Coronary artery (tissue), 2 donors: ENCODE results near the gene FAM3B.
A peak's percentile ranks its signal among the peaks of the same experiment; 100 is the strongest.

Experiments used
- DNase-seq: peaks from one replicate; pipeline ENCODE4 v3.0.0-alpha.2; 2017; ENCODE audit warnings: low spot score
- H3K27ac ChIP-seq, 2 donors: fragments of 200-600 bp; sonication (generic); one replicate each; pipeline ENCODE4 v1.5.1; 2016 to 2019
- H3K4me3 ChIP-seq: fragments of 200-600 bp; sonication (generic); 2 replicates; pipeline ENCODE4 v1.5.1; 2016; ENCODE audit warnings: mild to moderate bottlenecking, moderate library complexity
- TF ChIP-seq, protein P1 (sequence below): fragments of 200-600 bp; sonication (generic); IDR thresholded peaks from one replicate; pipeline ENCODE4 v1.5.1; 2019; ENCODE audit warnings: antibody characterized with exemption

FAM3B gene

DNA sequence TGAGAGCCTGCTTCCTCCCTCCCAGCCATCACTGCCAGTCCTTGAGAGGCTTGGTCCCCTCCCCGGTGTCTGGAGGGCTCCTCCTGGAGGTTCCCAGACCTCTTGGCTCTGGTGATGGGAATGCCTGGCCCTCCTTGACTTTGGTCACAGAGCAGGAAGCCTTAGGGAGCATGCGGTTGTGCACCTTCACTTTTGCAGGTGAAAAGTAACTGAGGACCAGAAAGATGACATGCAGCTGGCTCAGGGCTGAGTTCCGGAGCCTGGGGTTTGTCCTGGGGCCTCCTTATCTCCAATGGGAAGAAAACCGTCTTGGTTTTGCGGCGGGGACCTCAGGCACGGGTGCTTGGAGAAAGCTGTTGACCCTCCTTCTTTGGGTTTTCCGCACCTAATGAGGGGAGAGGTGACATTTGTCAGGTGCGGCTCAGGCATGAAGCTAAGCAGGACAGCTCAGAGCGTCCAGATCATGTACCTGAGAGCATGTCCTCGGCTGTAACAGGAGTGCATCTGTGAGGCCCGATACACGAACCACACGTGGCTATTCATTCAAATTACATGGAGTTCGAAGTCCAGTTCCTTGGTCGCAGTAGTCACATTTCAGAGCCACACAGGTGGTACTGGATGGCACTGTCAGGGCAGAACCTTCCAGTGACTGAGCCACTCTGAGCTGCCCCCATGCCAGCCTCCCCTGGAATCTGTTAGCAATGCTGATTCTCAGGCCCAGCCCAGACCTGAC, 44.6 kb downstream of the FAM3B start:
- TF ChIP-seq, protein P1, sequence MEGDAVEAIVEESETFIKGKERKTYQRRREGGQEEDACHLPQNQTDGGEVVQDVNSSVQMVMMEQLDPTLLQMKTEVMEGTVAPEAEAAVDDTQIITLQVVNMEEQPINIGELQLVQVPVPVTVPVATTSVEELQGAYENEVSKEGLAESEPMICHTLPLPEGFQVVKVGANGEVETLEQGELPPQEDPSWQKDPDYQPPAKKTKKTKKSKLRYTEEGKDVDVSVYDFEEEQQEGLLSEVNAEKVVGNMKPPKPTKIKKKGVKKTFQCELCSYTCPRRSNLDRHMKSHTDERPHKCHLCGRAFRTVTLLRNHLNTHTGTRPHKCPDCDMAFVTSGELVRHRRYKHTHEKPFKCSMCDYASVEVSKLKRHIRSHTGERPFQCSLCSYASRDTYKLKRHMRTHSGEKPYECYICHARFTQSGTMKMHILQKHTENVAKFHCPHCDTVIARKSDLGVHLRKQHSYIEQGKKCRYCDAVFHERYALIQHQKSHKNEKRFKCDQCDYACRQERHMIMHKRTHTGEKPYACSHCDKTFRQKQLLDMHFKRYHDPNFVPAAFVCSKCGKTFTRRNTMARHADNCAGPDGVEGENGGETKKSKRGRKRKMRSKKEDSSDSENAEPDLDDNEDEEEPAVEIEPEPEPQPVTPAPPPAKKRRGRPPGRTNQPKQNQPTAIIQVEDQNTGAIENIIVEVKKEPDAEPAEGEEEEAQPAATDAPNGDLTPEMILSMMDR: no peak
- DNase-seq: peak; percentile 72
- H3K27ac ChIP-seq: peak overlapping the region in 1 of 2 donors; percentile 91
- peak overlapping the region; percentile 67 for H3K4me3 ChIP-seq

DNA sequence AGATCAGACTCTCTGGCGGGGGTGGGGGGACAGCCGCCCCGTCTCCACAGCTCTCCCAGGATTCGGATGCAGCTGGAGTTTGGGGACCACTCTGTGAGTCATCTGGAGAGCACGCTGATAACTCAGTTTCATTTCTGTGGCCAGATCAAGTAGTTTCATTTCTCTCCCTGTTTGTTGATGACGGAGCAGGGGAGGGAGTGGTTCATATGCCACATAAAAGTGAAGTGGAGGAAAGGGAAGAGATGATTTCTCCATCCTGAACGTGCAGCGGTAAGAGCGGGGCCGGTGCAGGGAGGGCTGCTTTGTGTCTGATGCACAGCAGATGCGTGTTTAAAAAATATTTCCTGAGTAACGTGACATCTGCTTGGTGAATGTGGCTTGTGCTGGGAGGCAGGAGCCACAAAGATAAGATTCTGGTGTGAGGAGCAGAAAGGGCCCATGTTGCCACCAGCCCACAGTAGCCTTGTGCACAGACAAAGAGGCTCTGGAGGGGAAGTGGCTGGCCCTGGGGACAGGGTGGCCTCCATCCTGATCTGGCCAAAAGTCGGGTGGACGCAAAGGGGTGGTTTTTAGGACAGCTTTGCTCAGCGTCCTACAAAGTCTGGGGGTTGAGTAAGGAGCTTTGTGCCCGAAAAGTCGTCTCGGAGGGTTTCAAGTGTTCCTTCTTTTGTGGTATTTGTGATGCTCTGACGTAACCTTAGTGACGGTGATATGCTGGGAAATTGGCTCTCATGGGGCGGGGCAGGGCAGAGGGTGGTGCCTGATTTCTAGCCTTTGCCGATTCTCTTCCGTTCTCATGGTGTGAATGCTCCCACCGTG, 45.4 kb downstream of the FAM3B start, which contains the start of gene MX2:
MX2 (plus strand) TSS at position 242 of the 819 bp plus-strand sequence. CDS start 14,880 bp downstream, outside the sequence.
- H3K27ac ChIP-seq: peak within 1 kb of the TSS in 1 of 2 donors; percentile 91
- TF ChIP-seq, protein P1: no peak
- H3K4me3 ChIP-seq: peak within 1 kb of the TSS; percentile 67
- DNase-seq: peak; percentile 78

- no peak for DNase-seq
- TF ChIP-seq, protein P1: no peak
- H3K4me3 ChIP-seq: peak overlapping the region; percentile 67
- peak overlapping the region in 1 of 2 donors; percentile 91 for H3K27ac ChIP-seq
These were observed 46.2 kb downstream of the FAM3B start for GRCh38 chr21:41362605-41363369.

DNA sequence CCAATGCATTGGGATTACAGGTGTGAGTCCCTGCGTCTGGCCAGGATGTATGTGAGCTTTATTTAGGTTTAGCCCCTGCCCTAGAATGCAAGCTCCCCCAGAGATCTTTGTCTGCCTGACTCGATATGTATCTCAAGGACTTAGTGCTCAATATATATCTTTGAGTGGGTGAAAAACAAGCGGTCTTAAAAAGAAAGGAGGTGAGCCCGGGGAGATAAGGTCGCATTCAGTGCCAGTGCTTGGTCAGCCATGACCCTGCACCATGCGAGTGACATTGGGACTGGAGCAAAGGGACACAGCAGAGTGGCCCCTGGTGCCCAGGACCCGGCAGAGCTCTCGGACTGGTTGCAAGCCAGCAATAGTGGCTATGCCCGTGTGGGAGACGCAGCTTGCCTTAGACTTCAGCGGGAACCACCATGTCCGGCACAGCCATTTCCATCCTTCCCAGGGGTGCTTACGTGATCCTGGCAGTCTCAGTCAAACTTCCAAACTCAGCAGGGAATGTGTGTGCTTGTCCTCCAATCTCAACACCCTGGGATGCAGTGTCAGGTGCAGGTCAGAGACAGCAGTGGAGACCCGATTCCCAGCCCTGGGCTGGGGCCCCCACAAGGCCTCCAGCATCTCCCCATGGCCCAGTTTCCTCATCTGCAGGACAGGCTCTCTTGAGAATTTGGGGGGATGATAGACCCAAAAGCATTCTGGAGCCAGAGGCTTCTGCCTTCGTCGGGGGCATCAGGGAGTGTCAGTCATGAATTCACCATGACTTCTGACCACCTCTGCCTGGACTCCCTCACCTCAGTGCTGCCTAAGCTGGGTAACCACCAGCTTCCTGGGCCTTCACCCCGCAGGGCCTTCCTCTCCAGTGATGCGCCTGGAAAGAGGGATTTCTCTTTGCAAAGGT, 47.0 kb downstream of the FAM3B start:
- Histone ChIP-seq H3K27ac (no peak overlapping the region), H3K4me3 (no peak overlapping the region)
- TF ChIP-seq, protein P1: no peak
- peak; percentile 72 for DNase-seq

DNA sequence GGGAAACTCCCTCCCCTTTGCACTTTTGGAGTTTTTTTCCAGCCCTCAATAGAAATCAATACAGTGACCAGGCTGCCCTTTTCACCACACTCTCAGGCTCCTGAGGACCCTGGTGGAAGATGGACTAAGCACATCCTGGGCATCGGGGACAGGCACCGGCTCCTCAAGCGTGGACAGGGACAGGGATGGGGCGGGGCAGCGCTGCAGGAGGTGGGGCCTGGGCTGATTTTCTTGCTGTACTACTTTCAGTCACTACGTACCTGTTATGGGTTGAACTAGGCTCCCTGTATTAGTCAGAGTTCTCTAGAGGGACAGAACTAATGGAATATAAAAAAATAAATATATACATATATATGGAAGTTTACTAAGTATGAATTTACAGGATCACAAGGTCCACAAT, 47.7 kb downstream of the FAM3B start:
- peak; percentile 3 for DNase-seq
- Histone ChIP-seq H3K4me3 (no peak overlapping the region), H3K27ac (no peak overlapping the region)
- TF ChIP-seq, protein P1: no peak
